Fibroblast of skin of back (primary cell): Measurements from ENCODE around the gene MIEN1.
A peak's percentile ranks its signal among the peaks of the same experiment; 100 is the strongest.
"Not testable (repeated sequence)": the region's sequence is repeated elsewhere in the genome, so short reads cannot be mapped to it uniquely, and the experiment has no call there.

Experiments
- DNase-seq: peaks from one replicate; pipeline ENCODE4 v3.0.0-alpha.2; 2013

The MIEN1 gene

GRCh38 chr17:39715375-39716072 lies 14.8 kb downstream of the MIEN1 start:
- no peak for DNase-seq

DNA sequence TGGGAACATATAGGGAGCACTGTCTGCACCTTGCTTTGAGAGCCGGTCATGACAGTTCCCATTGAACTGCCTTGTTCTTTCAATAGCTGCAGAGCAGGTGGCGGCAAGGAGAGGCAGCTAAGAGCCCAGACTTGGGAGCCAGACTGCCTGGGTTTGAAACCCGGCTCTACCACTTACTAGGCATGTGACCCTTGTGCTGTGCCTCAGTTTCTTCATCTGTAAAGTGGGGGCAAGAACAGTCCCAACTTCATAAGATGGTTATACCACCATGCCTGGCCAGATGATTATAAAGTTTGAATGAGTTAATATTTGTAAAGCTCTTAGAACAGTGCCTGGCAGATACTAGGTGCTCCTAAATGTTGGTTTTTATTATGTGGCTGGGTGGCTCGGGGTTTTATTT lies 16.1 kb downstream of the MIEN1 start:
- no peak for DNase-seq

- no peak for DNase-seq
Observed at GRCh38 chr17:39711851-39712250, 18.5 kb downstream of the MIEN1 start.

- DNase-seq: not testable (repeated sequence)
Observed at GRCh38 chr17:39711071-39711470, 19.3 kb downstream of the MIEN1 start.

DNA sequence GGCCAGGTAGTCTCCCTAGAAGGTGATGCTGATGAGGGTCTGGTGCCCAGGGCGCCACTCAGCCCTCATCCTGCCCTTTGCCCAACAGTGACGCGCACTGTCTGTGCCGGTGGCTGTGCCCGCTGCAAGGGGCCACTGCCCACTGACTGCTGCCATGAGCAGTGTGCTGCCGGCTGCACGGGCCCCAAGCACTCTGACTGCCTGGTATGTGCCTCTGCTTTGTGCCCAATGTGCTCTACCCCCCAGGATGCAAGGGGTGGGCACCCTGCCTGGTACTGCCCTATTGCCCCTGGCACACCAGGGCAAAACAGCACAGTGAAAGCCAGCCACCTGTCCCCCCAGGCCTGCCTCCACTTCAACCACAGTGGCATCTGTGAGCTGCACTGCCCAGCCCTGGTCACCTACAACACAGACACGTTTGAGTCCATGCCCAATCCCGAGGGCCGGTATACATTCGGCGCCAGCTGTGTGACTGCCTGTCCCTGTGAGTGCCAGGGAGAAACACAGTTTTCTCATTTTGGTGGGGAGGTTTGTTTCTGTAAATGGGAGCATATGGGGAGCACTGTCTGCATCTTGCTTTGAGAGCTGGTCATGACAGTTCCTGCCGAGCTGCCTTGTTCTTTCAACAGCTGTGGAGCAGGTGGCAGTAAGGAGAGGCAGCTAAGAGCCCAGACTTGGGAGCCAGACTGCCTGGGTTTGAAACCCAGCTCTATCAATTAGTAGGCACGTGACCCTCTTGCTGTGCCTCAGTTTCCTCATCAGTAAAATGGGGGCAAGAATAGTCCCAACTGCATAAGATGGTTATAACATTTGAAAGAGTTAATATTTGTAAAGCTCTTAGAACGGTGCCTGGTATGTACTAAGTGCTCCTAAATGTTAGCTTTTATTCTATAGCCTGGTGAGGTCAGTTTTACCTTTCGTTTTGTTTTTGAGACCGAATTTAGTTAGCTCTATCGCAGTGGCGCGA lies 20.1 kb downstream of the MIEN1 start:
- DNase-seq: no peak

GRCh38 chr17:39709319-39709997 lies 20.9 kb downstream of the MIEN1 start:
- no peak for DNase-seq

- no peak for DNase-seq
Observed at GRCh38 chr17:39706921-39707337, 23.4 kb downstream of the MIEN1 start.

DNA sequence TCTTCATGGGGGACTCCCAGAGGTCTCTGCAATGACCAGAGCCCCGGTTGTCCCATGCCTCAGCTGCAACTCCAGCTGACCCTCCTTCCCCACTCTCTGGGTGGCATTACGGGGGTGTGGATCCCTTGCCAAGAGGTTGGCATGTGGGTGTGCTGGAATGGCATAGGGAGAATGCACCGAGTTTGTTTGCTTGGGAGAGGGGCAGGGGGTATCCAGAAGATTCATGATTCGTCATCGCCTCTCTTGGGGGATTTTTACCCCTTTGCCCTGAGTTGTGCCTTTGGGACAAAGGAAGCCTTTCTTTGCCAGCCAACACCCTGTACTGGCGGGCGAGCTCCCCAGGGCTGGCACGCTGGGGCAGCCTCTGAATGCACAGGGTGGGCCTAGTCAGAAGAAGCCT lies 23.9 kb downstream of the MIEN1 start:
- DNase-seq: no peak

GRCh38 chr17:39705786-39706348 lies 24.5 kb downstream of the MIEN1 start:
- no peak for DNase-seq

DNA sequence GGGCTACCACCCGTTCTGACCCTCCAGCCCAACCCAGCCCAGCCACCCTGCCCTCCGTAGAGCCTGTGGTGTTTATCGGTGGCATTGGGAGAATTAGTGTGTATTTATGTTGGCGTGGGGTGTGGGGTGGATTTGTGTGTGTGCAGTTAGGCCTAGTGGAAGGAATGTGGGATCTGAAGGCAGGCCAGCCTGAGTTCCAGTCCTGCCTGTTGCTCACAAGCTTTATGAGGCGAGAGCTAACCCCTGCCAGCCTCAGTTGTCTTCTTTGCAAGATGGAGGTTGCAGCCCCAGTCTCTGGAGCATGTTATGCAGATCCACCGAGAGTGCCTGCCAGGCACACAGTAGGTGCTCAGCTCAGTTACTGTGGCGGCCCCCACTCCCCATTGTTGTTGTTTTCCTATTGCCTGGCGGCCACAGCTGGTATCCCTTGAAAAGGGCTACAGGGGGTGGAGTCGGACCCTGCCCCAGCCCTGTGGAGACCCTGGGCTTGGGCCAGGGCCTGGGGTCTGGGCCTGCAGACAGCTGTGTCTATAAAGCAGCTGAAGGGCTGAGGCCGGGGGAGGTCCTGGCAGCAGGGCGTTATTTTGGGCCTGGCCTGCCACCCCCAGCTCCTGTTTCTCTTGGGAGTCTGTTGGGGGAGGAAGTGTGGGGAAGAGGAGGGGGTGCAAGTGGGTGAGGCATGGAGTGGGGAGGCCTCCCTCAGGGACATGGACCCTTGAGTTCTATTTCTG lies 25.3 kb downstream of the MIEN1 start:
- peak; percentile 33 for DNase-seq

DNA sequence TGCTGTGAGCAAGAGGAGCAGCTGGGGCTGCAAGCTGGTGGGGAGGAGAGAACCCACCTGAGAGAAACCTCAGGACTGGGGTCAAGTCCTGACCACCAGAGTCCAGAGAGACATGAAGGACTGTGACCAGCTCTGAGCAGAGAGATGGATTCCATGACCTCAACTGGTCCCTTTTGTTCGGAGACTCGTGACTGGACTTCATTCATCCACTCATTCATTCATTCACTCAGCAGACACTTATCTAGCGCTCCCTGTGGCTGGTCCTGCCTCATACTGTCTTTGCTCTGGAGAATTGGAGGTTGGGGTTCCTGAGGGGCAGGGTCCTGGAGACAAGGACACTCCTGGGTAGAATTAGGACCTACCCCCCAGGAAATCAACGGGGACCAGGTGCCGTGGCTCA lies 26.4 kb downstream of the MIEN1 start:
- no peak for DNase-seq

GRCh38 chr17:39702901-39703893 lies 27.1 kb downstream of the MIEN1 start:
- DNase-seq: no peak

DNA sequence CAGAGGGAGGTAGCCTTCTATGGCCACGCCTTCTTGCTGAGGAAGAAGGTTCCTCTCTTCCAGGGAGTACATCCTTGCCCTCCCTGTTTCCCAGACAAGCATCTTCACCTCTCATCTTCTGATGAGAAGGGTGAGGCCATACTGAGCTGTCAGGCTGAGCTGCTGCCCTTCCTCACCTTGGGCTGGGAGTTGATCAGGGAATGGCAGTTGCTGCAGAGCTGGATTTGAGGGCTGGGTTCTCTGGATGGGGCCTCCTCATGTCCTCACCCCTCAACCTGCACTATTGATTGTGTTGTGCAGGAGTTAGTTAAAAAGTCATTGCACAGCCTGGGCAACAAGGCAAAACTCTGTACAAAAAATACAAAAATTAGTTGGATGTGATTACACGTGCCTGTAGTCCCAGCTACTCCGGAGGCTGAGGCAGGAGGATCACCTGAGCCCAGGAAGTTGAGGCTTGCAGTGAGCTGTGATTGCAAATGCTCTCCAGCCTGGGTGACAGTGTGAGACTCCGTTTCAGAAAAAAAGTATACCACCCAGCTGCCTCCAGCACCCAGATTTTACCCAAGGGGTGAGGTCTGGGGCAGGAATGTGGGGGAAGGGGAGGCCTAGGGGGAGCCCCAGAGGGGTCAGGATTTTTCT lies 28.4 kb downstream of the MIEN1 start:
- DNase-seq: no peak

DNA sequence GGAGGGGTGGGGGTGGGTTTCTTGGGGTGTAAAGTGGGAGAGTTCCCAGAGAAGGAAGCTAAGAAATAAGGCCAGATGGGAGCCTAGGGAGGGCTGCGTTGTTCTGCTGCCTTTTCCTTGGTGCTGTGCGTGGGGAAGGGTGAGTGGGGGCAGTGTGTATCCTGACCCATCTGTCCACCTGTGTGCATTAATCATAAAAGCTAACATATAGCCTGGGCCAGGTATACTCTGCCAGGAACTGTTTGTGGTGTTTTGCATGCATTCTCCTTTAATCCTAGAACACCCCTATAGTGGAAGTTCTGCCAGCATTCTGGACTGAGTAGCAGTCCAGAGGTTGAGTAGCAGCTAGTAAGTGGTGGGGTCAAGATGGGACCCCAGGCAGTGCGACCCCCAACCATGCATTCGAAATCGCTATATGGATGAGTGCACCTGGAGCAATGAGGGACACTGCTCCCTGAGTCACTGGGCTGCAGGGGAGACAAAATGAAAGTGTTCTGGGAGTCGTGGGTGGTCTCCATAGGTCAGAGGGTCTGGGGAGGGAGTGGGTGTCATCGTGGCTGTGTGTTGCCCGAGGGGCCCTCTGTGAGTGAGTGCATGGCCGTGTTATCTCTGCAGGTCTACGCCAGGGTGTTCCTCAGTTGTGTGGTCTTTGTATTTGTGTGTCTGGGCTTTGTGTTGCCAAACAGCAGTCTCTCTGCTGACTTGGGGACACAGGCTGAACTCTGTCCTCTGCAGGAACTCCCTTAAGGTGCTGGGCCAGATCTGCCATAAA lies 29.1 kb downstream of the MIEN1 start:
- no peak for DNase-seq

GRCh38 chr17:39700148-39700987 lies 30.0 kb downstream of the MIEN1 start:
- DNase-seq: peak; percentile 28

- peak; percentile 85 for DNase-seq
Observed at GRCh38 chr17:39699818-39700147, 30.5 kb downstream of the MIEN1 start, which contains the start of gene ERBB2. ERBB2 (plus strand) TSS chr17:39700064; CDS start chr17:39700239, 175 bp downstream.

GRCh38 chr17:39699157-39699817 lies 31.0 kb downstream of the MIEN1 start:
- not testable (repeated sequence) for DNase-seq

- no peak for DNase-seq
Observed at GRCh38 chr17:39697961-39698360, 32.4 kb downstream of the MIEN1 start.
